NCI-H2171 treated with DMSO at 0.1 percent for 48 hours (cell line): Measurements from ENCODE around the gene SESTD1.
A peak's percentile ranks its signal among the peaks of the same experiment; 100 is the strongest.
"Not testable (repeated sequence)": the region's sequence is repeated elsewhere in the genome, so short reads cannot be mapped to it uniquely, and the experiment has no call there.

Source experiments
- DNase-seq: peaks from one replicate; lab custom pipeline; 2025; lab: John Stamatoyannopoulos, UW

SESTD1 gene

DNA sequence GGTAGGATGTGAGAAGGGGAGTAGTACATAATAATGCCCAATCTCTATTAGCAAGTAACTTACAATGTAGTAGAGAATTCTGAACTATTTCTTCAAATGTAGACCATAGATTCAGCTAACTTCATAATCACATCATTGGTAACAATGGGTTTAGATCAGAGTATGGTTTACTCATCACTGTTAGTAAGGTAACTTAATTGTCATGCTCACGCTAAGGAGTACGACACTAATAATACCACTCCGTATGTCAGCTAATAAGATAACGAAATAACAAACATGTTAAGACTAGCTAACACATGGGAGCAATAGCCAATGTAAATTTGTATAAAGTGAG lies 158.3 kb downstream of the SESTD1 start:
- DNase-seq, result no peak

DNA sequence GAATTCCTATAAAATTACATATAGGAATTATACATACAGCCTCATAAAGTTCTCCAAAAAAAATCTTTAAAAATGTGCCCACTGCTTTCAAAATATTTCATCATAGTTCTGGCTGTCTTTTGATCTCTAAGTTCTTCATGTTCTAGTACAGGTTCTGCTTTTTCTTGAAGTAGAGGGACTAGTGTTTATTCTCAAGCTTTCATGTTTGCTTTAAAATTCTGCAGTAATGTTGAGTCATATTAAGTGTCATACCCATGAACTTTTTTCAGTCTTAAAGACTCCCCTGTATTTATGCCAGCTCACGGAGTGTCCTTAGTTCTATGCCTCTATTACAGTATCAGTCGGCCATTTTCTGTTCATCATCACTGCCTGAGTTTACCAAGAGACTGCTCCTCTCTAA lies 159.9 kb downstream of the SESTD1 start:
- DNase-seq, result no peak

DNA sequence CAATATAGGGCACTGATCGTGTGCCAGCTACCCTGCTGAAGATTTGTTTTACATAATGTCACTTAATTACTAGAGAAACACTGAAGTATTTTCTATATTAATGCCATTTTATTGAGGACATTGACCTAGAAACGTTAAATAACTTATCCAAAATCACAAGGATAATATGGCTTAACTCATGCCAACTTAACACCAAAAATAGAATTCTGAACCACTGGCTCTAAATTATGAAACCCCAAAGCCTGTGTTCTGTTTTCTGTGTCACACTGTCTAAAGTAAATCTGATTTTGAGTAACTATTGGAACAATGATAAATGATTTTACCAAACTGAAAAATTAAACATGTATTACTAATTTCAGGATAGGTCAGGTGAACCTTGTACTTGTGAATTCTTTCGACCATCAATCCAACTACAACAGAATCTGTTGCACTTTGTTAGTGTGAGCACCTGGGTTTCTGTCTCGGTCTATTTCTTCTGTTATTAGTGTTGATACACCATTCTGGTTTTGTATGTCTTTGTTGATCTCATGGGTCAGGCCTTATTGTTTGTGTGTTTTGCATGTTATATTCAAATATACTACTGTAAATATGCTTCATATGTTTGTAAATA lies 166.4 kb downstream of the SESTD1 start:
- no peak for DNase-seq

DNA sequence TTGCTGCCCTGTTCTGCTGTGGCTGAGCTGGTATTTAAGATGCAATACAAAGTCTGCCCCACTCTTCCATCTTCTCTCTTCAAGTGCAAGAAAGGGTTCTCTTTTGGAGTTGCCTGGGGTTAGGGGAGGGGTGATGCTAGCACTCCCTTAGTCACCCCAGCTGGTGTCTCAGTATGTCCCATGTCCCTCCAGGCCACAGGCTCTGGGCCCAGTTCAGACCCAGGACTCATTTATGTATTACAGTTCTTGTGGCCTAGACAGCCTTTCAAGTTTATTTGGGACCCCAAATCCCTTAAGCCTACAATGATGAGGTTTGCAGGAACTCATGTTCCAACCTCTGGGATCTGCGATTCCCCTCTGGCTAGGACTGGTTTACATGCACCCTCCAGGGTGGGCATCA lies 167.5 kb downstream of the SESTD1 start:
- no peak for DNase-seq

DNA sequence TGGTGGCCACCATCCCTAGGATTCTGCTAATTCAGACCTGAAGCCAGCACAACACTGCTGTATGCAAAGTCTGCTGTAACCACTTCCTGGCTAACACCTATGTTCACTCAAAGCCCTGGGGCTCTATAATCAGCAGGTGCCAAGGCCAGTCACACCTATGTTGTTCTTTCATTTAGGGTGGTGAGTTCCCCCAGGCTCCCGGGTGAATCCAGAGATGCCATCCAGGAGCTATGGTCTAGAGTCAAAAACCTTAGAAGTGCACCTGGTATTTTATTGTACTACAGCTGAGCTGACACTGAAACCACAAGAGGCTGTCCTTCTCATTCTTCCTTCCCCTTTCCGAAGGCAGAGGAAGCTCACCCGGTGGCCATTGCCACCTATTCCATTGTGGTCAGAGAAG lies 168.5 kb downstream of the SESTD1 start:
- no peak for DNase-seq

DNA sequence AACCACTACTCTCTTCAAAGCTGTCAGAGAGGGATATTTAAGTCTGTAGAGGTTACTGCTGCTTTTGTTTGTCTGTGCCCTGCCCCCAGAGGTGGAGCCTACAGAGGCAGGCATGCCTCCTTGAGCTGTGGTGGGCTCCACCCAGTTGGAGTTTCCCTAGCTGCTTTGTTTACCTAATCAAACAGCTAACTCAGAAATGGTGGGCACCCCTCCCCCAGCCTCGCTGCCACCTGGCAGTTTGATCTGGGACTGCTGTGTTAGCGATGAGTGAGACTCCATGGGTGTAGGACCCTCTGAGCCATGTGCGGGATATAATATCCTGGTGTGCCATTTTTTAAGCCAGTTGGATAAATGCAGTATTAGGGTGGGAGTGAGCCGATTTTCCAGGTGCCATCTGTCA lies 171.7 kb downstream of the SESTD1 start:
- peak; percentile 12 for DNase-seq

DNA sequence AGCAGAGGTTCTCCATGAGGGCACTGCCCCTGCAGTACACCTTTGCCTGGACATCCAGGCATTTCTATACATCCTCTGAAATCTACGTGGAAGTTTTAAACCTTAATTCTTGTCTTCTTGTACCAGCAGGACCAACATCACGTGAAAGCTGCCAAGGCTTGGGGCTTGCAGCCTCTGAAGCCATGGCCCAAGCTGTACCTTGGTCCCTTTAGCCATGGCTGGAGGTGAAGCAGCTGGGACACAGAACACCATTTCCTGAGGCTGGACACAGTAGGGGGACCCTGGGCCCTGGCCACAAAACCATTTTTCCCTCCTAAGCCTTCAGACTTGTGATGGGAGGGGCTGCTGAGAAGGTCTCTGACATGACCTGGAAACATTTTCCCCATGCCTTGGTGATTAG lies 181.9 kb downstream of the SESTD1 start:
- DNase-seq, result no peak

DNA sequence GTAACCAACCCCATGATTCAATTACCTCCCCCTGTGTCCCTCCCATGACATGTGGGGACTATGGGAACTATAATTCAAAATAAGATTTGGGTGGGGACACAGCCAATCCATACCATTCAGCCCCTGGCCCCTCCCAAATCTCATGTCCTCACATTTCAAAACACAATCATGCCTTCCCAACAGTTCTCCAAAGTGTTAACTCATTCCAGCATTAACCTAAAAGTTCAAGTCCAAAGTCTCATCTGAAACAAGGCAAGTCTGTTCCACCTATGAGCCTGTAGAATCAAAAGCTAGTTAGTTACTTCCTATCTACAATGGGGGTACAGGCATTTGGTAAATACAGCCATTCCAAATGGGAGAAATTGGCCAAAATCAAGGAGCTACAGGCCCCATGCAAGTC lies 182.7 kb downstream of the SESTD1 start:
- no peak for DNase-seq

DNA sequence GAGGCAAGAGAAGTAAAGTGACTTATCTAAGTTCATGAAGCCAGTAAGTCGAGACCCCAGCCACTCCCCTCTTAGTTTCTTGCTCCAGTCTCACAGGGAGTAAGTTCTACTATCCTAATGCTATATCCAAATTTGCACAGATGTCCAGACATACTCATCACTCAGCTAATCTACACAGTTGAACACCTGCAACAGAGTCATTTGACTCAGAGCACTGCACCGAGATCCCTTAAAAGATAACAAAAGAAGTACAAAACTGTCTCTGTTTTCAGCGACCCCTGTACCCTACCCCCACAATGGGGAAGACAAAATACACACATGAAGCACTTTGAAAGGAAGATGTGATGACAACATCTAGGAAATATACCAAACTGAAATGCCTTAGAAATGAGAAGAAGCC lies 192.1 kb downstream of the SESTD1 start:
- no peak for DNase-seq

DNA sequence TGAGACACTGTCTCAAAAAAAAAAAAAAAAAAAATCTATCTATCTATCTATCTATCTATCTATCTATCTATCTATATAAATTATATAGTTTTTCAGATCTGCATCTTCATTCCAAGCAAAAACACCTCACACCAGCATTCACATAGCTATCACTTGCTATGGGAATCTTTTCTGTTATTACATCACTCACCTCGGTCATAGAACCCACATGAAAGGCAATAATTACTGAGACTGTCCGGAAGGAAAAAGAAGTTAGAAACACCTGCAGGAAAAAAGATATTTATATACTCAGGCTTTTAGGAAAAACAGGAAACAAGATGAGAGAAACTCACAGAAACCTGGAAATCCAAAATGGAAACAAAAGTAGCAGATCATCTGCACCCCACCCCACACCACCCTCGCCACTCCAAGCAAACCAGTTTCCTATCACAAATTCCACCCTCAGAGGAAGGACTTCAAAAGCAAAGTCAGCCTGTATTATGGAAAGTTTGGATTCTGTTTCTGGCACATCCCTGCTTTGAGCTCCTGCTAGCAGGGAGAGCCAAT lies 192.7 kb downstream of the SESTD1 start:
- no peak for DNase-seq

DNA sequence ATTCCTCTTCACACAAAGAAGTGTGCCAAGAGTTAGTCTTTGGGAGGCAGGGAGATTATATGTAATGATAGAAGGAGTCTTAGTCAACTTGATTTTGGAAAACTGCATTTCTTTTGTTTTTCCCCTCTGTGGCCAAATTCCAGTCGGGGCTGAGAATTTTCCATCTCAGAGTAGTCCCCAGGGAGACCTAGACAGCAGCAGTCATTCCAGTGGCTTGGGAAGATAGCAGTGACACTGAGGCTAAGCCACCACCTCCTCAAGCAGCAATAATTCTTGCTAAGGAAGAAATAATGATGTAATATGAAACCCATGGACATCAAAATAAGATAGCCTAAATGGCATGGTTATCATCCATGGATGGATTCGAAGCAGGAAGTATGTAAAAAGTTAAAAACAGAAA lies 193.7 kb downstream of the SESTD1 start:
- DNase-seq, result no peak

DNA sequence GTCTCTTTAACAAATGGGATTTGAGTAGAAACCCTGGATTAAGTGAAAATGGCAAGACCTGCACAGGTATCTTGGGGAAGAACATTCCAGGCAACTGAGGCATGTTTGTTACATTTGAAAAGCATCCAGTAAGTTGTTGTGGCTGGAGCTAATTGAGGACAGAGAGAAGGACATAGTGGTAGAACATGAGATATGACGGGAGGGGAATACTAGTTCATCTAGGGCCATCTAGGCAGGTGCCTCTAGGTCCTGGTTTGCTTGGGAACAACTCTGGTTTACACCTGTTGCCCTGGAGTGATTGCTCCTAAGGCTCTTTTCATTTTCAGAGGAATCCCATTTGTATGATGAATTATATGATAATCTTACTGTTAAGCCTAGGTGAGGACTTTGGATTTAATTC lies 194.9 kb downstream of the SESTD1 start:
- DNase-seq, result no peak

DNA sequence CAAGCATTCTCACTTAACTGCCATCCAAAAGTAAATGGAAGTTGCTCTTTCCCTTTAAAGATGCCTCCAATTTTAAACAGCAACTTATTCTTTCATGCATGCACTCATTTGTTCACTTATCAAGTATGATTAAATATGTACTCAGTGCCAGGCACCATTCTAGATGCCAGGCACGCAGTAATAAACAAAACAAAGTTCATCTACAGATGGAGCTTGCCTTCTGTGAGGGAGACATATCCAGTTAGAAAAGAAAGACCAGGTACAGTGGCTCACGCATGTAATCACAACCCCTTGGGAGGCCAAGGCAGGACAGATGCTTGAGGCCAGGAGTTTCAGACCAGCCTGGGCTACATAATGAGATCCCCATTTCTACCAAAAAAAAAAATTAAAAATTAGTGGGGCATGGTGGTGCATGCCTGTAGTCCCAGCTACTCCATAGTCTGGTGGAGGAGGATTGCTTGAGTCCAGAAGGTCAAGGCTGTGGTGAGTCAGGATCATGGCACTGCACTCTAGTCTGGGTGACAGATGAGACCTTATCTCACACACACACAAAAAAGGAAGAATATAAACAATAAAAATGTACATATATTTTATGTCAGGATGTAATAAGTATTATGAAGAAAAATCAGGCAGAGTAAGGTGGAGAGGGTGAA lies 195.5 kb downstream of the SESTD1 start:
- DNase-seq, result no peak

DNA sequence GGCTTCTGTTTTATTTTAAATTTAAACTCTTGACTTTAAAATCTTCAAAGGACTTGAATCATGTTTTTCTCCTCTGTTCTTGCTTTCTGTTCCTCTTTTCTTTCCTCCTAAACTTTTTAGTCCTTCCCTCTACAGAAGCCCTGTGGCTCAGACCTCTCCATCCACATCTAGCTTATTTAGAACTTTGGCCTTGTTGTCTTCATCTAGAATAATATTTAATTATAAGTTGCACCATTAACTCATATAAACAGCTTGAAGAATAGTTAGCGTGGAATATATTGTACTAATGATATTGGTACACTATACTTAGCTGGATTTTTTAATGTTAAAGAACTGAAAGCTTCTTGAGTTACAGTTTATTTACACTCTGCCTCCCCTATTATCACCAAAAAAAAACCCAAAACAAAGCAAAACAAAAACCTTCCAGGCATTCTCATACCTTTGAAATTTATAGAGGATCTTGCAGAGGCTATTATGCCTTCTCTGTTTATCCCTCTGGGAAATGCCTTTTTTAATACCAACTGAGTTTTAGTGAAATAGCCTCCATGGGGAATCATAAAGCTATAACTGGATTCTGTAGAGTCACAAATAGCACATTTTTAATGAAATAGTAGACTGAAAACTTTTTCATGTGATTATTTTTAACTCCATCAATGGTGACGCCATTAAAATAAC lies 205.5 kb downstream of the SESTD1 start:
- no peak for DNase-seq

DNA sequence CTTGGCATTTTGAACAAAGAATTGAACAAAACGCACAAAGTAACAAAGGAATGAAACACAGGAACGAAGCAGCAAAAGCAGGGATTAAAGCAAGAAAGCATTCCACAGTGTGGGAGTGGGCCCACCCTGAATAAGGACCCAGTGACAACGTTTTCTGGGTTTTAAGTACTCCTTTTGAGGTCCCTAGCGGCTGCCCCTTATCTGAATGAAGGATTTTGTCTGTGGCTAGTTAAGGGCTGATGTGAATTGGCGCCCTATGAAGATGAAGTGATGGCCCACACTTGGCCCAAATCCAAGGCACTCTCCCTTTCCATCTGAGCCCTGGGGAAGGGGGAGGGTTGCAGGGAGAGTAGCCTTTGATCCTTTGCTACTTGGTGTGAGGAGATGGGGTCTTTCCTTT lies 206.9 kb downstream of the SESTD1 start:
- no peak for DNase-seq

DNA sequence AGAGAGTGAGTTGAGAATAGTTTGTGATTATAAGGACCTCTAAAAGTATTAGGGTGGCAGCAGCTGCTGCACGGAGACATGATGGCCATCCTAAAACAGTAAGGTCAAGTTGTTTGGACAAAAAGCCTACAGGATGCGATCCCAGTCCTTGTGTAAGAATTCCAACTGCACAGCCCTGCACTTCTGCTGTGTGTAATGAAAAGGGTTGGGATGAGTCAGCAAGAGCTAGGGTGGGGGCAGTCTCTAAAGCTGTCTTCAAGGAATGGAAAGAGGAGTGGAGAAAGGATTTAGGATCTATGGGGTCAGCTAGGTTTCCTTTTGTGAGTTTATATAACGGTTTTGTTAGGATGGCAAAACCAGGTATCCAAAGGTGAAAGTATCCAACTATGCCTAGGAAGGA lies 211.1 kb downstream of the SESTD1 start:
- DNase-seq, result not testable (repeated sequence)
